Vagina (tissue), 2 donors: ENCODE data around the gene TMPRSS15. TPM values are rescaled to one million over a fixed set of nuclear protein-coding genes. Genes with fewer than 3 reads are reported as not detected.

Experiments used
- DNase-seq, 2 donors: peaks; one replicate each; pipeline ENCODE4 v3.0.0-alpha.2; 2017; ENCODE audit errors: extremely low spot score in 2 of 2
- H3K27ac ChIP-seq: fragments of 200-600 bp; sonication (generic); one replicate; pipeline ENCODE4 v1.5.1; 2019
- H3K27me3 ChIP-seq: fragments of 200-600 bp; sonication (generic); one replicate; pipeline ENCODE4 v1.5.1; 2019
- H3K36me3 ChIP-seq, 2 donors: fragments of 200-600 bp; sonication (generic); one replicate each; pipeline ENCODE4 v1.5.1; 2017 to 2019
- H3K4me1 ChIP-seq: fragments of 200-600 bp; sonication (generic); one replicate; pipeline ENCODE4 v1.5.1; 2019
- H3K4me3 ChIP-seq, 2 donors: fragments of 200-600 bp; sonication (generic); 1 replicate in 1 of 2; 2 replicates in 1 of 2; pipeline ENCODE4 v1.5.1; 2016 to 2019
- H3K9me3 ChIP-seq: fragments of 200-600 bp; sonication (generic); one replicate; pipeline ENCODE4 v1.5.1; 2019
- POLR2A ChIP-seq, 2 donors: fragments of 450-650 bp; IDR thresholded peaks; one replicate each; pipeline ENCODE4 v1.6.1; 2017; ENCODE audit warnings: antibody characterized with exemption in 2 of 2, mild to moderate bottlenecking in 2 of 2, moderate library complexity in 2 of 2
- POLR2AphosphoS5 ChIP-seq, 2 donors: sonication (generic); formaldehyde crosslinking; IDR thresholded peaks; one replicate each; pipeline ENCODE4 v1.9.0; 2017; ENCODE audit warnings: antibody characterized with exemption in 2 of 2, mild to moderate bottlenecking in 2 of 2, low read depth in 1 of 2; ENCODE audit not compliant: insufficient read depth in 1 of 2
- intact Hi-C: fragments of 100-400 bp; cut with DNase I; formaldehyde crosslinking; loops from one replicate; pipeline ENCODE4 v1.15.1; 2023
- total RNA-seq: library from RNA; depleted of rRNA; stranded (reverse); fragments of >200 nt; gene quantifications from one replicate; pipeline ENCODE4 v1.2.3, GENCODE V29; 2016
- TF ChIP-seq, protein P1 (sequence below), 3 experiments: fragments of 450-650 bp in 2 of 3; fragments of 200-600 bp in 1 of 3; sonication (generic) in 1 of 3; IDR thresholded peaks; one replicate each; pipeline ENCODE4 v1.5.1; 2017 to 2019; ENCODE audit warnings: antibody characterized with exemption in 3 of 3, mild to moderate bottlenecking in 2 of 3, moderate library complexity in 2 of 3

Gene TMPRSS15
- total RNA-seq, 1 donor from 2014 or later: not detected

DNA sequence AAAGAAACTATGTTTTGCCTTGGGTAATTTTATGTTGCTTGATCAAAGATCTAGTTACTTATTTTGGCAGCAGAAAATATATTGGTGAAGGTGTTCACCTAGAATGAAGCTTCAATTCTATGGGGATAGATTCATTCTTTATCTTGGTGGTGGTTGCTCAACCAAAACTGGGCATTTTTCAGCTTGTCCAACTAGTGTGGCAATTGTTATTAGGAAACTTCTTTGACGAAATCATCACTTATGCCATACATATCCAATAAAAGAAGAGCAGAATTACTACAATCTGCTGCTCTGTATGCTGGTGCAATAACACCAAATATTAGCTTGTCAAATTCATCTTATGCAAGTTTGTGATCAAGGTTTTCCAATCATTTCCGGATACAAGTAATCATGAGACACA is 26.8 kb upstream of the TMPRSS15 start:
- H3K9me3 ChIP-seq: no peaks in the 10 kb centered on the region
- no peak overlapping the region for H3K4me3 ChIP-seq
- no peaks in the 10 kb centered on the region for H3K27me3 ChIP-seq
- no peaks in the 10 kb centered on the region for H3K4me1 ChIP-seq
- intact Hi-C loops: no loop called here
- no peaks in the 10 kb centered on the region for H3K36me3 ChIP-seq
- no peak for DNase-seq
- no peak overlapping the region for H3K27ac ChIP-seq
- TF ChIP-seq POLR2AphosphoS5 (IDR thresholded peaks at IDR 0.05; ENCODE audit: insufficient read depth in 1 of 2, low read depth in 1 of 2) (no peak), POLR2A (IDR thresholded peaks at IDR 0.05) (no peak)
- TF ChIP-seq, protein P1, sequence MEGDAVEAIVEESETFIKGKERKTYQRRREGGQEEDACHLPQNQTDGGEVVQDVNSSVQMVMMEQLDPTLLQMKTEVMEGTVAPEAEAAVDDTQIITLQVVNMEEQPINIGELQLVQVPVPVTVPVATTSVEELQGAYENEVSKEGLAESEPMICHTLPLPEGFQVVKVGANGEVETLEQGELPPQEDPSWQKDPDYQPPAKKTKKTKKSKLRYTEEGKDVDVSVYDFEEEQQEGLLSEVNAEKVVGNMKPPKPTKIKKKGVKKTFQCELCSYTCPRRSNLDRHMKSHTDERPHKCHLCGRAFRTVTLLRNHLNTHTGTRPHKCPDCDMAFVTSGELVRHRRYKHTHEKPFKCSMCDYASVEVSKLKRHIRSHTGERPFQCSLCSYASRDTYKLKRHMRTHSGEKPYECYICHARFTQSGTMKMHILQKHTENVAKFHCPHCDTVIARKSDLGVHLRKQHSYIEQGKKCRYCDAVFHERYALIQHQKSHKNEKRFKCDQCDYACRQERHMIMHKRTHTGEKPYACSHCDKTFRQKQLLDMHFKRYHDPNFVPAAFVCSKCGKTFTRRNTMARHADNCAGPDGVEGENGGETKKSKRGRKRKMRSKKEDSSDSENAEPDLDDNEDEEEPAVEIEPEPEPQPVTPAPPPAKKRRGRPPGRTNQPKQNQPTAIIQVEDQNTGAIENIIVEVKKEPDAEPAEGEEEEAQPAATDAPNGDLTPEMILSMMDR (IDR thresholded peaks at IDR 0.05): no peak

DNA sequence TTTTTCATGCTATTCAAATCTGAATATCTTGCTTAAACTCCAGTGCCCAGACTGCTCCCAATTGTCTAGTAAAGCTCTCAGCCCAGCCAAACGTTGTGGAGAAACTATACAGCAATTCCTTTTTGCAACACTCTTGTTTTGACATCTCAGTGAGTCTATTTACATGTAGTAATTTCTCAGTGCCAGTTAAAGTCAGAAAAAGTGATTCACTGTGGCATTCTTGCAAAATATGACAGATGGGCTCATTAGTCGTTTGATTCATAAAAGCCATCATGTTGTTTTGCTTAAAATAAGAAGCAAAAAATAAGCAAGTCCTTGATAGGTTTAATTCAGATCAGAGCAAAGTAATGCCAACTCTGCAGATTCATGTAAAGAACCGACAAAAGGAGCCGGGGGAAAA is 20.7 kb upstream of the TMPRSS15 start:
- DNase-seq: no peak
- no peak overlapping the region for H3K4me3 ChIP-seq
- no peaks in the 10 kb centered on the region for H3K36me3 ChIP-seq
- no peaks in the 10 kb centered on the region for H3K27me3 ChIP-seq
- H3K27ac ChIP-seq: no peak overlapping the region
- H3K9me3 ChIP-seq: no peaks in the 10 kb centered on the region
- intact Hi-C loops: no loop called here
- no peaks in the 10 kb centered on the region for H3K4me1 ChIP-seq
- TF ChIP-seq POLR2AphosphoS5 (IDR thresholded peaks at IDR 0.05; ENCODE audit: insufficient read depth in 1 of 2, low read depth in 1 of 2): no peak
- TF ChIP-seq, protein P1 (IDR thresholded peaks at IDR 0.05): no peak

DNA sequence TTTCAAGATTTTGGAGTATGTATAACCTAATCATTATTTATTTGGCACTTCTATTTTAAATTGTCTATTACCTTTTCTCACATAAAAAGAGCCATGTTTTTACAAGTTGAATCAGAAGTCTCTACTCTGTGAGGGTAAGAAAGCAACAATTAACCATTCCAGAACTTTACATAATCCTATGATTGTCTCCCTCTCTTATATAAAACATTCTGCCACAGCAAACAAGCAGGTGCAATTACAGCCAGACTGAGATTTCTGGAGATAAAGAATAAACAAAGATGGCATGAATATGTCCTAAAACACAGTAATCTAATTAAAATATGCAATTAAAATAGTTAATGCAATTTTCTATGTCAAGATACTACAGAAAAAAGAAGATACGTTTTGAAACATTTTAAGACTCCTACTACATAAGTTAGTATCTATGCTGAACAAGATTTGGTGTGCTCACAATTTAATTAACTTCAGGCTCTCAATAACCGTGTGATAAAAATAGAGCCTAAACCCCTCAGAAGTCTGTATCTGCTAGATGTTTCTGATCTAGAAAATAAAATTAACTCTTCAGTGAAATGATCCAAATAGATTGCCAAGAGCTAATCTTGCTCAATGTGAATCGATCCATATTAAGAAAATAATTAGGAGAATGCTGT is 13.7 kb upstream of the TMPRSS15 start:
- H3K27me3 ChIP-seq: no peaks in the 10 kb centered on the region
- no peaks in the 10 kb centered on the region for H3K36me3 ChIP-seq
- no peaks in the 10 kb centered on the region for H3K9me3 ChIP-seq
- DNase-seq: no peak
- intact Hi-C loops: no loop called here
- H3K27ac ChIP-seq: no peak overlapping the region
- no peak overlapping the region for H3K4me3 ChIP-seq
- TF ChIP-seq POLR2A (IDR thresholded peaks at IDR 0.05) (no peak), POLR2AphosphoS5 (IDR thresholded peaks at IDR 0.05; ENCODE audit: insufficient read depth in 1 of 2, low read depth in 1 of 2) (no peak)
- TF ChIP-seq, protein P1 (IDR thresholded peaks at IDR 0.05): no peak
- H3K4me1 ChIP-seq: no peaks in the 10 kb centered on the region

DNA sequence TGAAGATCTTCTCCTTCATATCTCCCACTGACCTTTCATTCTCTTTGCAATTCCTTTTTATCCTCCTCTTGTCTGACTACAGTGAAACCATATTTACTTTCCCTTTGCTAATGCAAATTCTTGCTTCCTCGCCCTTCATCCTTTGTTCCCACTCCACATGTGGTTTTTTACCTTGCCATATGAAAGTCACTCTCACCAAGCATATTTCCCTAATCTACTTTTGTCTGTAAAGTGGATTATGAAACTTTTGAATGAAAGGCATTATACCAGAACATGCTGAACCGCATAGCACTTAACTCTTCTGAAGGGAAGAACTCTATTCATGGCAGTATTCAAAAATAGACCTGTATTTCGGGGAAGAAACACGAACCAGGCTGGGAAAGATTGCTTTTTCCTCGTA is 8.0 kb upstream of the TMPRSS15 start:
- TF ChIP-seq POLR2AphosphoS5 (IDR thresholded peaks at IDR 0.05; ENCODE audit: insufficient read depth in 1 of 2, low read depth in 1 of 2) (no peak), POLR2A (IDR thresholded peaks at IDR 0.05) (no peak)
- TF ChIP-seq, protein P1 (IDR thresholded peaks at IDR 0.05): no peak
- DNase-seq: no peak
- H3K27me3 ChIP-seq: no peaks in the 10 kb centered on the region
- no peaks in the 10 kb centered on the region for H3K9me3 ChIP-seq
- H3K4me3 ChIP-seq: no peak overlapping the region
- intact Hi-C loops: no loop called here
- no peak overlapping the region for H3K27ac ChIP-seq
- no peaks in the 10 kb centered on the region for H3K36me3 ChIP-seq
- H3K4me1 ChIP-seq: no peaks in the 10 kb centered on the region

DNA sequence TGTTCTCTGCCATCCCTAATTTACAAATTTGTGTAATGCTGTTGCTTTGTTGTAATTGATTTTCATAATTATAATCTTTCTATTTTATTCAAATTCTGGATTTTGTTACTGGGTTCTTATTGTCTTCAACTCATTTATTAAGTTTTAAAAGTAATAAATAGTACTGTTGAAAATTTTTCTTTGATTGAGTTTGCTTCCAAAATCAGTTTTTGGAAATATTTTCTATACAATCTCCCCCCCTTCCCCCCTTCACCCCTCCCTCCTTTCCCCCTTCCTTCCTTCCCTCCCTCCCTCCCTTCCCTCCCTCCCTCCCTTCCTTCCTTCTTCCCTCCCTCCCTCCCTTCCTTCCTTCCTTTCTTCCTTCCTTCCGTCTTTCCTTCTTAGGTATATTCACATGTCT is 6.0 kb upstream of the TMPRSS15 start:
- no peak for DNase-seq
- no peaks in the 10 kb centered on the region for H3K36me3 ChIP-seq
- TF ChIP-seq POLR2A (IDR thresholded peaks at IDR 0.05): no peak
- TF ChIP-seq, protein P1 (IDR thresholded peaks at IDR 0.05): no peak
- no peak for TF ChIP-seq POLR2AphosphoS5 (IDR thresholded peaks at IDR 0.05; ENCODE audit: insufficient read depth in 1 of 2, low read depth in 1 of 2)
- no peak overlapping the region for H3K27ac ChIP-seq
- H3K9me3 ChIP-seq: no peaks in the 10 kb centered on the region
- intact Hi-C loops: no loop called here
- no peak overlapping the region for H3K4me3 ChIP-seq
- H3K4me1 ChIP-seq: no peaks in the 10 kb centered on the region
- H3K27me3 ChIP-seq: no peaks in the 10 kb centered on the region
